ENCODE measurements around the gene TMEM145.

The TMEM145 gene

DNA sequence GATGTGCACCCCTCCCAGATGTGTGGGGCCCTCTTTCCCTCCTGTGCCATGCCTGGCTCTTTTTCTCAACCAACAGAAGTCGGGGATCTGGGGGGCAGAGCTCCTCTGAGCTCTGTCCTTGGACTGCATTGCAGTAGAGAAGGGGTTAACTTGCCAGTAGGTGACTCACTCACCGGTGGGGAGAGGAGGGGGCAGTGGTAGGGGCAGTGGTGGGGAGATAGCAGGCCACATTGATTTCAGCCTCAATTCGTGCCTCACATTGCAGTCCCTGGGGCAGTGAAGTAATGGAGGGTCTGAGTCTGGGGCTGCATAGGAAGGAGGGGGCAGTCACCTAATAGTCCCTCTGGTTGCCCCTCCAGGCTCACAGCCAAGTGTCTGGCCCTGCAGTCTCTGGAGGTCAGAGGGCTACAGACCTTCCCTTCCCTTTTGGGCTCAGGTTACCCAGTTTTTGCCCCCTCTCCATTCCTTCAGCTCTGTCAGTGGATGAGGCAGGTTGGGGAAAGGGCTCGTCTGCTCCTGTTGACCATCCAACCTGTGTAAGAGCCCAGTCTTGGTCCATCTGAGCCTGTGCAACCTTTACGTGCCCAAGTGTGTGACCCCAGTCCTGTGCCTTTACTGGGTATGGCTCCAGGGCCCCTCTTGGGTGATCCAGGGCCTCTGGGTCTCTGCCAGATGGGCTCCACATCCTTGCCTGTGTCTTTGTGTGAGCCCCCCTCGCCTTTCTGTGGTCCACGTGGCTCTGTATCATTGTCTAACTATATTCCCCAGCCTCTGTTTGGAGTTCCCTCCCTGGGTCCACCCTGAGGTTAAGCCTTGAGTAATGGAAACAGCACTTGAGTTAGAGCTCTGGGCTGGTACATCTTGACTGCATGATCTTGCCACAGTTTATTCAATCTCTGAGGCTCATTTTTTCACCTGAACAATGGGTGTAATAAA is 31.0 kb upstream of the TMEM145 start:
- TF ChIP-seq FOXM1 (IDR thresholded peaks at IDR 0.05; ENCODE audit: borderline replicate concordance, low read depth) (no peak), NFIC (IDR thresholded peaks at IDR 0.05) (no peak), EGR1 (IDR thresholded peaks at IDR 0.05) (no peak), YY1 (IDR thresholded peaks at IDR 0.05; ENCODE audit: low read depth) (no peak), CEBPB (IDR thresholded peaks at IDR 0.05) (no peak), CREB1 (IDR thresholded peaks at IDR 0.05; ENCODE audit: low read depth) (no peak), TEAD4 (IDR thresholded peaks at IDR 0.05) (no peak), TAF1 (IDR thresholded peaks at IDR 0.05; ENCODE audit: low read depth) (no peak), TCF12 (IDR thresholded peaks at IDR 0.05; ENCODE audit: low read depth) (no peak; the same call in 1 of the 2 replicates), ZBTB7A (IDR thresholded peaks at IDR 0.05; ENCODE audit: low read depth) (peak; percentile 69; the same call in 1 of the 2 replicates), RAD21 (IDR thresholded peaks at IDR 0.05; ENCODE audit: low read depth) (no peak), EP300 (IDR thresholded peaks at IDR 0.05; ENCODE audit: borderline replicate concordance) (0 out of 2 replicates have a peak, but pooled peaks have one; percentile 6)
- TF ChIP-seq, protein P1, sequence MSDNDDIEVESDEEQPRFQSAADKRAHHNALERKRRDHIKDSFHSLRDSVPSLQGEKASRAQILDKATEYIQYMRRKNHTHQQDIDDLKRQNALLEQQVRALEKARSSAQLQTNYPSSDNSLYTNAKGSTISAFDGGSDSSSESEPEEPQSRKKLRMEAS (IDR thresholded peaks at IDR 0.05): no peak
- TF ChIP-seq, protein P2, sequence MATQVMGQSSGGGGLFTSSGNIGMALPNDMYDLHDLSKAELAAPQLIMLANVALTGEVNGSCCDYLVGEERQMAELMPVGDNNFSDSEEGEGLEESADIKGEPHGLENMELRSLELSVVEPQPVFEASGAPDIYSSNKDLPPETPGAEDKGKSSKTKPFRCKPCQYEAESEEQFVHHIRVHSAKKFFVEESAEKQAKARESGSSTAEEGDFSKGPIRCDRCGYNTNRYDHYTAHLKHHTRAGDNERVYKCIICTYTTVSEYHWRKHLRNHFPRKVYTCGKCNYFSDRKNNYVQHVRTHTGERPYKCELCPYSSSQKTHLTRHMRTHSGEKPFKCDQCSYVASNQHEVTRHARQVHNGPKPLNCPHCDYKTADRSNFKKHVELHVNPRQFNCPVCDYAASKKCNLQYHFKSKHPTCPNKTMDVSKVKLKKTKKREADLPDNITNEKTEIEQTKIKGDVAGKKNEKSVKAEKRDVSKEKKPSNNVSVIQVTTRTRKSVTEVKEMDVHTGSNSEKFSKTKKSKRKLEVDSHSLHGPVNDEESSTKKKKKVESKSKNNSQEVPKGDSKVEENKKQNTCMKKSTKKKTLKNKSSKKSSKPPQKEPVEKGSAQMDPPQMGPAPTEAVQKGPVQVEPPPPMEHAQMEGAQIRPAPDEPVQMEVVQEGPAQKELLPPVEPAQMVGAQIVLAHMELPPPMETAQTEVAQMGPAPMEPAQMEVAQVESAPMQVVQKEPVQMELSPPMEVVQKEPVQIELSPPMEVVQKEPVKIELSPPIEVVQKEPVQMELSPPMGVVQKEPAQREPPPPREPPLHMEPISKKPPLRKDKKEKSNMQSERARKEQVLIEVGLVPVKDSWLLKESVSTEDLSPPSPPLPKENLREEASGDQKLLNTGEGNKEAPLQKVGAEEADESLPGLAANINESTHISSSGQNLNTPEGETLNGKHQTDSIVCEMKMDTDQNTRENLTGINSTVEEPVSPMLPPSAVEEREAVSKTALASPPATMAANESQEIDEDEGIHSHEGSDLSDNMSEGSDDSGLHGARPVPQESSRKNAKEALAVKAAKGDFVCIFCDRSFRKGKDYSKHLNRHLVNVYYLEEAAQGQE (IDR thresholded peaks at IDR 0.05; ENCODE audit: low read depth): no peak
- TF ChIP-seq, protein P3, sequence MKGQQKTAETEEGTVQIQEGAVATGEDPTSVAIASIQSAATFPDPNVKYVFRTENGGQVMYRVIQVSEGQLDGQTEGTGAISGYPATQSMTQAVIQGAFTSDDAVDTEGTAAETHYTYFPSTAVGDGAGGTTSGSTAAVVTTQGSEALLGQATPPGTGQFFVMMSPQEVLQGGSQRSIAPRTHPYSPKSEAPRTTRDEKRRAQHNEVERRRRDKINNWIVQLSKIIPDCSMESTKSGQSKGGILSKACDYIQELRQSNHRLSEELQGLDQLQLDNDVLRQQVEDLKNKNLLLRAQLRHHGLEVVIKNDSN (IDR thresholded peaks at IDR 0.05): no peak

DNA sequence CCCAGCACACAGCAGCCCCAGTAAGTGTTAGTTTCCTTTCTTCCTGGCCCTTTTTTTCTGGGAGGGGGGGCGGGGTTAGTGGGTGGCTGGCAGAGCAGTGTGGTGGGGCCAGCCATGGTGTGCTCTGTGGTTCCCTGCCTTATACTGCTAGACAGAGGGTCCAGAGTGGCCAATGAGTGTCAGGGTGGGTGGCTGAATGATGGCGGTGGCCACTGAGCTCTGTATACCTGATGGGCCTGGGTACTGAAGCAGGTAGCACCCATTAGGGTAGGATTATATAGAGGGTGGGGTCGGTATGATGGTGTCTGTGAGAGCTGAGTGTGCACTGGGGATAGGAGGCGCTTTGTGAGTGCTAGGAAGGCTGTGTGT is 30.3 kb upstream of the TMEM145 start:
- TF ChIP-seq TCF12 (IDR thresholded peaks at IDR 0.05; ENCODE audit: low read depth) (no peak), TAF1 (IDR thresholded peaks at IDR 0.05; ENCODE audit: low read depth) (no peak), YY1 (IDR thresholded peaks at IDR 0.05; ENCODE audit: low read depth) (no peak), TEAD4 (IDR thresholded peaks at IDR 0.05) (no peak), NFIC (IDR thresholded peaks at IDR 0.05) (no peak)
- TF ChIP-seq, protein P1 (IDR thresholded peaks at IDR 0.05): 0 out of 2 replicates have a peak, but pooled peaks have one; percentile 5
- TF ChIP-seq, protein P3 (IDR thresholded peaks at IDR 0.05): no peak

DNA sequence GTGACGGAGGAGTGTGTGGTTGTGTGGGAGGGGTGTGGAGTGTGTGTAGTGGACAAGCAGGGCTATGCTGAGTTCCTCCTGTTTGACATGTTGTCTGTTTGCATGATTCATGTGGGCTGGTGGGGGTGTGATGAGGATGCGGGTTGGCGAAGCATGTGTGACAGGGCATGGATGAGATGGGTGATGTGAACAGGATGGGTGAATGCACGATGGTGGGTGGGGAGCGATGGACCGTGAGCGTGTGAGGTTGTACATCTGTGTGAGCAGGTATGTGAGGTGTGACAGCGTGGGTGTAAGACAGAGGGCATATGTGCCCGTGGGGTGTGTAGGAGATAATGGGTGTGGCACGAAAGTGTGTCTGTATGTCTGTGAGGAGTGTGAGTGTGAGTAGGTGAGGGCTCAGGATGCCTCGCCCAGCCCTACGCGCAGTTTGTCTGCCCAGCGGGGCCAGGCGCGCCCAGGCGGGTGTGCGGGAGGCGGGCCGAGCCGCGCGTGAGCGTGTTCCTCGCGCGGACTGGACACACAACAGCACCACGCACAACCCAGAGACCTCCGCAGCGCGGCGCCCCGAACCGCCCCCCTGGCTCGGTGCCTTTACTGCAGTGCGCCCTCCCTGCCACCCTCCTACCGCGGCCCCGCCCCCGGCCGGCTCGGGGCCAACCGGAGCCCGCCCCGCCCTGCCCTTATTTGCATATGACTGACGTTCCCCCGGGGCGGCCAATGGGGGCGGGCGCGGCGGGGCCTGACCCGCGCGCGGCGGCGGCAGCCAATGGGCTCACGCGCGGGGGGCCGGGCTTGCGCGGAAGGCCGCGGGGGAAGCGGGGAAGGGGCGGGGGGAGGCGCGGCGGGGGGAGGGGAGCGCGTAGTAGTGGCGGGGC is 29.7 kb upstream of the TMEM145 start:
- TF ChIP-seq ZBTB7A (IDR thresholded peaks at IDR 0.05; ENCODE audit: low read depth) (peak; percentile 70; the same call in 1 of the 2 replicates), FOXM1 (IDR thresholded peaks at IDR 0.05; ENCODE audit: borderline replicate concordance, low read depth) (no peak), TEAD4 (IDR thresholded peaks at IDR 0.05) (no peak), NFIC (IDR thresholded peaks at IDR 0.05) (peak; percentile 71)
- TF ChIP-seq, protein P1 (IDR thresholded peaks at IDR 0.05): peak; percentile 47; the same call in 1 of the 2 replicates

DNA sequence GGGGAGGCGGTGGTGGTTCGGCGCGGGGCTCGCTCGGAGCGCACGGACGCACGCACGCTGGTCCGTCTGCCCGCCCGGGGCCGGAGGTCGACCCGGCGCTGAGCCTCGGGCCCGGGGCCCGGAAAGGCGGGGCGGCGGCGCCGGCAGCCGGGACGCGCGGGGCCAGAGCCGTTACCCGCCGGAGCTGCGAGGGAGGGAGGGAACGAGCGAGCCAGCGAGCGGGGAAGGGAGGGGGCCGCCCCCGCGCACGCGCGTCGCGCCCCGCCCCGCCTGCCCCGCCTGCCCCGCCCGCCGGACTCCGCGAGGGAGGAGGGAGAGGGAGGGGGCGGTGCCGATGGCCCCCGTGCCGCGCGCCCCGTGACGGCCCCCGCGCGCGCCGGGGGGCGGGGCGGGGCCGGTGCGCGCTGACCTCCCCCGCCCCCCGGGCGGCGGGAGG is 29.0 kb upstream of the TMEM145 start:
- TF ChIP-seq, protein P1 (IDR thresholded peaks at IDR 0.05): no peak
- TF ChIP-seq, protein P3 (IDR thresholded peaks at IDR 0.05): peak; percentile 48
- TF ChIP-seq TAF1 (IDR thresholded peaks at IDR 0.05; ENCODE audit: low read depth) (no peak), EGR1 (IDR thresholded peaks at IDR 0.05) (peak; percentile 33; the same call in 1 of the 2 replicates)

DNA sequence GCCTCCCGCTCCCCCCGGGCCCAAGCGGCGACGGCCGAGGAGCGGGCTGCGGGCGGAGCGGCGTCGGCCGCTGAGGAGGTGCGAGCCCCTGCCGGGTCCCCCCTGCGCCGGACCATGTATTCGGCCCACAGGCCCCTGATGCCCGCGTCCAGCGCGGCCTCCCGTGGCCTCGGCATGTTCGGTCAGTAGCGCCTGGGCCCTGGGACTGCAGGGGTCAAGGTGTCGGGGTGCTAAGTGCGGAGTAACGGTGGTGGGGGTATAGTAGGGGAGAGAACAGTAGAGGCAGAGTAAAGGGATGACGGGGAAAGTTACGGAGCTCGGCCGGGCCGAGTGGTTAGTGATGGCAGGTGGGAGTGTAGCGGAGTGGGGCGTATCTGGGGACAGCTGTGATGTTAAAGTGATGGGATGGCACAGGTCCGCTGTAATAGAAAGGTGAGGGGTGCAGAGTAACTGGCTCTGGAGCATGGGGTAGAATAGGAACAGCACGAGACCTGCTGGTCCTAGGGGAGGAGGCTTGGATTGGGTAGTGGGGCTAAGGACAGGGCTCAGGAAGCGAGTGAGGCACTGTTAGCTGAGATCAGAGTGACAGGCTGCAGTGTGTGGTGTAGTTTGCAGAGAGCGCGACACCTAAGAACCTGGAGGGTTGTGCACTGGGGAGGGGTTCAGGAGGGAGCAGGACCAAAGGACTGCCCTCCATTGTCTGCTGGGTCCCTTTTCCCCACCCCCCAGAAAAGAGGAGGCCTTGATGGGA is 28.3 kb upstream of the TMEM145 start:
- TF ChIP-seq TCF12 (IDR thresholded peaks at IDR 0.05; ENCODE audit: low read depth): no peak
- TF ChIP-seq ZBTB7A (IDR thresholded peaks at IDR 0.05; ENCODE audit: low read depth): no peak
- TF ChIP-seq, protein P3 (IDR thresholded peaks at IDR 0.05): no peak
- TF ChIP-seq EGR1 (IDR thresholded peaks at IDR 0.05): no peak
- no peak for TF ChIP-seq YY1 (IDR thresholded peaks at IDR 0.05; ENCODE audit: low read depth)
- TF ChIP-seq, protein P2 (IDR thresholded peaks at IDR 0.05; ENCODE audit: low read depth): no peak
- TF ChIP-seq TAF1 (IDR thresholded peaks at IDR 0.05; ENCODE audit: low read depth): no peak
- TF ChIP-seq FOXM1 (IDR thresholded peaks at IDR 0.05; ENCODE audit: borderline replicate concordance, low read depth): no peak
- TF ChIP-seq CEBPB (IDR thresholded peaks at IDR 0.05): no peak
- TF ChIP-seq EP300 (IDR thresholded peaks at IDR 0.05; ENCODE audit: borderline replicate concordance): no peak
- no peak for TF ChIP-seq NFIC (IDR thresholded peaks at IDR 0.05)
- TF ChIP-seq, protein P1 (IDR thresholded peaks at IDR 0.05): no peak
- no peak for TF ChIP-seq TEAD4 (IDR thresholded peaks at IDR 0.05)
- TF ChIP-seq RAD21 (IDR thresholded peaks at IDR 0.05; ENCODE audit: low read depth): no peak
- no peak for TF ChIP-seq CREB1 (IDR thresholded peaks at IDR 0.05; ENCODE audit: low read depth)
